Ishikawa (cell line): ENCODE results near the gene CCSER1.

ENCODE experiments used
- CEBPB ChIP-seq: IDR thresholded peaks from 2 replicates; pipeline ENCODE4 v1.6.1; 2012
- CREB1 ChIP-seq: IDR thresholded peaks from 2 replicates; pipeline ENCODE4 v1.6.1; 2012; ENCODE audit warnings: low read depth
- EGR1 ChIP-seq: IDR thresholded peaks from 2 replicates; pipeline ENCODE4 v1.6.1; 2012
- EP300 ChIP-seq: IDR thresholded peaks from 2 replicates; pipeline ENCODE4 v1.6.1; 2012; ENCODE audit warnings: borderline replicate concordance
- FOXM1 ChIP-seq: IDR thresholded peaks from 2 replicates; pipeline ENCODE4 v1.6.1; 2012; ENCODE audit warnings: low read depth, borderline replicate concordance
- MAX ChIP-seq: IDR thresholded peaks from 2 replicates; pipeline ENCODE4 v1.6.1; 2012
- NFIC ChIP-seq: IDR thresholded peaks from 2 replicates; pipeline ENCODE4 v1.6.1; 2012
- RAD21 ChIP-seq: IDR thresholded peaks from 2 replicates; pipeline ENCODE4 v1.6.1; 2012; ENCODE audit warnings: low read depth
- REST ChIP-seq: IDR thresholded peaks from 2 replicates; pipeline ENCODE4 v1.6.1; 2012; ENCODE audit warnings: low read depth, mild to moderate bottlenecking
- TAF1 ChIP-seq: IDR thresholded peaks from 2 replicates; pipeline ENCODE4 v1.6.1; 2012; ENCODE audit warnings: low read depth, mild to moderate bottlenecking
- TCF12 ChIP-seq: IDR thresholded peaks from 2 replicates; pipeline ENCODE4 v1.6.1; 2012; ENCODE audit warnings: low read depth
- TEAD4 ChIP-seq: IDR thresholded peaks from 2 replicates; pipeline ENCODE4 v1.6.1; 2012
- USF1 ChIP-seq: IDR thresholded peaks from 2 replicates; pipeline ENCODE4 v1.6.1; 2012
- YY1 ChIP-seq: IDR thresholded peaks from 2 replicates; pipeline ENCODE4 v1.6.1; 2012; ENCODE audit warnings: low read depth
- ZBTB7A ChIP-seq: IDR thresholded peaks from 2 replicates; pipeline ENCODE4 v1.6.1; 2012; ENCODE audit warnings: low read depth

Gene CCSER1

GRCh38 chr4:91369116-91369515 lies 1241.9 kb downstream of the CCSER1 start:
- TF ChIP-seq TCF12 (no peak), TAF1 (no peak), YY1 (no peak), CREB1 (no peak), NFIC (no peak), USF1 (no peak), ZBTB7A (no peak), MAX (no peak)

- TF ChIP-seq USF1 (no peak), YY1 (no peak), MAX (no peak), TCF12 (no peak), NFIC (no peak), CEBPB (no peak), TEAD4 (no peak), ZBTB7A (no peak), EGR1 (no peak), RAD21 (no peak), FOXM1 (no peak), EP300 (no peak)
These were observed 1246.4 kb downstream of the CCSER1 start for GRCh38 chr4:91373546-91373945.

GRCh38 chr4:91422011-91422410 lies 1294.8 kb downstream of the CCSER1 start:
- no peak for TF ChIP-seq USF1
- TF ChIP-seq TCF12, result no peak
- no peak for TF ChIP-seq NFIC
- no peak for TF ChIP-seq RAD21
- no peak for TF ChIP-seq TEAD4
- no peak for TF ChIP-seq TAF1
- no peak for TF ChIP-seq EP300
- no peak for TF ChIP-seq MAX
- TF ChIP-seq YY1, result no peak
- TF ChIP-seq ZBTB7A, result no peak

- no peak for TF ChIP-seq TEAD4
- TF ChIP-seq EGR1, result no peak
- no peak for TF ChIP-seq TCF12
- TF ChIP-seq REST, result no peak
- no peak for TF ChIP-seq ZBTB7A
- TF ChIP-seq TAF1, result no peak
- TF ChIP-seq CEBPB, result no peak
- TF ChIP-seq FOXM1, result no peak
- no peak for TF ChIP-seq USF1
- TF ChIP-seq YY1, result no peak
- TF ChIP-seq MAX, result no peak
- no peak for TF ChIP-seq CREB1
- TF ChIP-seq EP300, result no peak
- no peak for TF ChIP-seq RAD21
- TF ChIP-seq NFIC, result no peak
These were observed 1299.5 kb downstream of the CCSER1 start for GRCh38 chr4:91426725-91427124.

- TF ChIP-seq ZBTB7A (no peak), REST (no peak), RAD21 (no peak), USF1 (no peak), EGR1 (no peak), MAX (no peak), NFIC (no peak), CEBPB (no peak), CREB1 (no peak), FOXM1 (no peak), YY1 (no peak), TAF1 (no peak), TCF12 (no peak)
These were observed 1300.0 kb downstream of the CCSER1 start for GRCh38 chr4:91427171-91427570.
